ENCODE measurements around the gene IMMP1L. TPM values are rescaled to one million over a fixed set of nuclear protein-coding genes. Genes with fewer than 3 reads are reported as not detected.

IMMP1L gene
- total RNA-seq, 1 donor from 2014 or later = 26.2 TPM

- no peak for DNase-seq (ENCODE audit: low read depth)
- H3K4me3 ChIP-seq (ENCODE audit: low read depth, low read length) = no peak overlapping the region
- no peak for TF ChIP-seq CTCF (conservative IDR thresholded peaks at IDR 0.05; ENCODE audit: low read depth, low read length)
Measured at GRCh38 chr11:31477528-31478222, 31.7 kb downstream of the IMMP1L start.

GRCh38 chr11:31474083-31474482 is 35.3 kb downstream of the IMMP1L start:
- H3K4me3 ChIP-seq (ENCODE audit: low read depth, low read length) = no peak overlapping the region
- no peak for TF ChIP-seq CTCF (conservative IDR thresholded peaks at IDR 0.05; ENCODE audit: low read depth, low read length)
- DNase-seq (ENCODE audit: low read depth) = no peak

- DNase-seq (ENCODE audit: low read depth) = no peak
- no peak for TF ChIP-seq CTCF (conservative IDR thresholded peaks at IDR 0.05; ENCODE audit: low read depth, low read length)
- H3K4me3 ChIP-seq (ENCODE audit: low read depth, low read length) = no peak overlapping the region
Measured at GRCh38 chr11:31464436-31464835, 45.0 kb downstream of the IMMP1L start.

- H3K4me3 ChIP-seq (ENCODE audit: low read depth, low read length) = no peak overlapping the region
- TF ChIP-seq CTCF (conservative IDR thresholded peaks at IDR 0.05; ENCODE audit: low read depth, low read length) = no peak
- DNase-seq (ENCODE audit: low read depth) = no peak
Measured at GRCh38 chr11:31455177-31455576, 54.2 kb downstream of the IMMP1L start.

GRCh38 chr11:31450841-31451240 is 58.6 kb downstream of the IMMP1L start:
- no peak overlapping the region for H3K4me3 ChIP-seq (ENCODE audit: low read depth, low read length)
- DNase-seq (ENCODE audit: low read depth) = no peak
- TF ChIP-seq CTCF (conservative IDR thresholded peaks at IDR 0.05; ENCODE audit: low read depth, low read length) = no peak

- DNase-seq (ENCODE audit: low read depth) = no peak
- H3K4me3 ChIP-seq (ENCODE audit: low read depth, low read length) = no peak overlapping the region
- no peak for TF ChIP-seq CTCF (conservative IDR thresholded peaks at IDR 0.05; ENCODE audit: low read depth, low read length)
Measured at GRCh38 chr11:31449040-31449439, 60.4 kb downstream of the IMMP1L start.

- no peak overlapping the region for H3K4me3 ChIP-seq (ENCODE audit: low read depth, low read length)
- peak; percentile 10 for DNase-seq (ENCODE audit: low read depth)
- TF ChIP-seq CTCF (conservative IDR thresholded peaks at IDR 0.05; ENCODE audit: low read depth, low read length) = no peak
Measured at GRCh38 chr11:31445621-31446020, 63.8 kb downstream of the IMMP1L start.
